ENCODE data around the gene C3orf22.

DNA sequence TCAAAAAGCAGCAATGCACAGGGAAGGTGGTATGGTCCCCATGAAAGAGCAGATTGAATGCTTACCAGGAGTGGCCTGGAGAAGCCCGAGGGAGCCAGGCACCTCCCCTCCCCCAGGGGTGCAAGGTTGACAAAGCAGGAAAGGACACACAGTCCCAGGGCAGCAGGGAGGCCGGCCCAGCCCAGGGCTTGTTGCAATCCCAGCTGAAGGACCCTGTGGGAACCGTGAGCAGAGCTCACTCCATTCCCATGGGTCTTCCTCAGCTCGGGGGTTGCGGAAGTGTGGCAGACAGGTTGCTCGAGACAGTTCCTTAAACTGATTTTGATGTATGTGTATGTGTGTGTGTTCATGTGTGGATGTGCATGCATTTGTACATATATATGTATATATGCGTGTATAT is 57.0 kb downstream of the C3orf22 start:
- TF ChIP-seq CTCF (IDR thresholded peaks at IDR 0.05) (no peak), POLR2A (IDR thresholded peaks at IDR 0.05) (no peak), EP300 (IDR thresholded peaks at IDR 0.05) (no peak)

Data from gastroesophageal sphincter (tissue), 3 donors.